A549 (cell line): ENCODE measurements around the gene ZCCHC10. TPM values are rescaled to one million over a fixed set of nuclear protein-coding genes. Genes with fewer than 3 reads are reported as not detected.

Experiments used
- ATAC-seq, 2 experiments: fragments of 200-7000 bp in 1 of 2; fragments of >200 bp in 1 of 2; cut with Nextera tagmentation in 1 of 2; cut with Tn5 transposase in 1 of 2; 3 replicates each; pipeline versions ENCODE4 v1.8.0 to v1.9.1; 2018 to 2020; ENCODE audit warnings: mild to moderate bottlenecking in 1 of 2, moderate library complexity in 1 of 2
- CTCF ChIA-PET: fragments of 300-600 bp; sonication (Branson Sonifier 250); formaldehyde crosslinking; extraction: SDS; loops from one replicate; lab custom pipeline; 2021; ENCODE audit warnings: antibody characterized with exemption, inconsistent platforms; lab: Yijun Ruan, JAX
- POLR2A ChIA-PET: fragments of 350-600 bp; formaldehyde crosslinking; extraction: SDS; loops from one replicate; lab custom pipeline; 2021; ENCODE audit warnings: antibody characterized with exemption, inconsistent platforms; lab: Yijun Ruan, JAX
- DNase-seq, 2 experiments: peaks; one replicate each; pipeline versions ENCODE4 v3.0.0 to v3.0.0-alpha.2; 2011 to 2016; ENCODE audit warnings: low read depth in 1 of 2, low spot score in 1 of 2
- FAIRE-seq: peaks from 2 replicates; lab custom pipeline; 2011; peaks lifted over from hg19 to GRCh38; lab: Jason Lieb, UNC
- H3K27ac ChIP-seq, 2 experiments: fragments of >200 bp; sonication (Bioruptor Twin); formaldehyde crosslinking; 3 replicates each; pipeline ENCODE4 v1.5.1; 2016 to 2017
- H3K4me1 ChIP-seq: fragments of >200 bp; sonication (Bioruptor Twin); formaldehyde crosslinking; 3 replicates; pipeline ENCODE4 v1.6.1; 2016
- H3K4me2 ChIP-seq: fragments of >200 bp; sonication (Bioruptor Twin); formaldehyde crosslinking; 3 replicates; pipeline ENCODE4 v1.6.1; 2016
- H3K4me3 ChIP-seq: fragments of >200 bp; sonication (Bioruptor Twin); formaldehyde crosslinking; 3 replicates; pipeline ENCODE4 v1.5.1; 2016
- H3K9me3 ChIP-seq: fragments of >200 bp; sonication (Bioruptor Twin); formaldehyde crosslinking; 3 replicates; pipeline ENCODE4 v1.6.1; 2016
- CHD2 ChIP-seq: fragments of 150-350 bp; IDR thresholded peaks from 2 replicates; pipeline ENCODE4 v1.6.1; 2014; ENCODE audit warnings: low read length; ENCODE audit not compliant: partially characterized antibody
- EHF ChIP-seq: fragments of 250-450 bp; sonication (Bioruptor Pico); IDR thresholded peaks from 2 replicates; pipeline ENCODE4 v1.5.0; 2020; ENCODE audit warnings: mild to moderate bottlenecking
- EHMT2 ChIP-seq: fragments of 200-600 bp; sonication (generic); IDR thresholded peaks from 2 replicates; pipeline ENCODE4 v1.6.1; 2016; ENCODE audit warnings: antibody characterized with exemption, low read depth, mild to moderate bottlenecking, moderate library complexity
- FOSB ChIP-seq: fragments of 250-450 bp; sonication (Bioruptor Pico); IDR thresholded peaks from 2 replicates; pipeline ENCODE4 v1.5.0; 2020; ENCODE audit warnings: mild to moderate bottlenecking, moderate library complexity
- FOXS1 ChIP-seq: fragments of 250-450 bp; sonication (Bioruptor Pico); IDR thresholded peaks from 2 replicates; pipeline ENCODE4 v1.5.0; 2020; ENCODE audit warnings: mild to moderate bottlenecking, moderate library complexity
- GATA3 ChIP-seq: IDR thresholded peaks from 2 replicates; pipeline ENCODE4 v1.6.1; 2012; ENCODE audit warnings: borderline replicate concordance
- HEYL ChIP-seq: fragments of 250-450 bp; sonication (Bioruptor Pico); IDR thresholded peaks from 2 replicates; pipeline ENCODE4 v1.8.0; 2021; ENCODE audit warnings: mild to moderate bottlenecking, moderate library complexity
- HOXA7 ChIP-seq: fragments of 250-450 bp; sonication (Bioruptor Pico); IDR thresholded peaks from 2 replicates; pipeline ENCODE4 v1.5.0; 2020; ENCODE audit warnings: mild to moderate bottlenecking, moderate library complexity
- HOXB13 ChIP-seq: fragments of 250-450 bp; sonication (Bioruptor Pico); IDR thresholded peaks from 2 replicates; pipeline ENCODE4 v1.5.0; 2020; ENCODE audit warnings: low read depth, mild to moderate bottlenecking, moderate library complexity
- HOXB5 ChIP-seq: fragments of 250-450 bp; sonication (Bioruptor Pico); IDR thresholded peaks from 2 replicates; pipeline ENCODE4 v1.5.0; 2020; ENCODE audit warnings: mild to moderate bottlenecking, moderate library complexity
- JUNB ChIP-seq: fragments of >200 bp; sonication (Bioruptor Twin); formaldehyde crosslinking; IDR thresholded peaks from 2 replicates; pipeline ENCODE4 v1.6.1; 2016
- KDM5A ChIP-seq: fragments of 200-600 bp; sonication (generic); IDR thresholded peaks from 2 replicates; pipeline ENCODE4 v1.6.1; 2016; ENCODE audit warnings: antibody characterized with exemption, mild to moderate bottlenecking
- MYC ChIP-seq: IDR thresholded peaks from 2 replicates; pipeline ENCODE4 v1.6.1; 2012; ENCODE audit warnings: mild to moderate bottlenecking, inconsistent platforms, low read length, improper control_type of control experiment, borderline replicate concordance
- NPAS2 ChIP-seq: fragments of 250-450 bp; sonication (Bioruptor Pico); IDR thresholded peaks from 2 replicates; pipeline ENCODE4 v1.8.0; 2022; ENCODE audit warnings: mild to moderate bottlenecking, moderate library complexity, borderline replicate concordance
- RAD21 ChIP-seq, 2 experiments: fragments of >200 bp in 1 of 2; sonication (Bioruptor Twin) in 1 of 2; formaldehyde crosslinking in 1 of 2; IDR thresholded peaks in 1 of 2; conservative IDR thresholded peaks in 1 of 2; 2 replicates in 1 of 2; 3 replicates in 1 of 2; pipeline ENCODE4 v1.6.1; 2012 to 2018; ENCODE audit warnings: inconsistent platforms in 1 of 2
- RCOR1 ChIP-seq: fragments of 150-350 bp; IDR thresholded peaks from 2 replicates; pipeline ENCODE4 v1.6.1; 2014; ENCODE audit warnings: antibody characterized with exemption, low read length, low read depth
- SMC3 ChIP-seq: fragments of >200 bp; sonication (Bioruptor Twin); formaldehyde crosslinking; IDR thresholded peaks from 3 replicates; pipeline ENCODE4 v1.6.1; 2018; ENCODE audit warnings: inconsistent platforms
- USF2 ChIP-seq: fragments of 450-650 bp; IDR thresholded peaks from 2 replicates; pipeline ENCODE4 v1.6.1; 2014; ENCODE audit warnings: antibody characterized with exemption
- ZC3H11A ChIP-seq: fragments of 450-650 bp; IDR thresholded peaks from 2 replicates; pipeline ENCODE4 v1.6.1; 2014; ENCODE audit warnings: antibody characterized with exemption, mild to moderate bottlenecking
- WGBS: methylation state at CpG from one replicate; pipeline ENCODE4 v1.1.6; 2017; ENCODE audit errors: missing lambda C conversion rate; 5-methylcytosine and 5-hydroxymethylcytosine counted together
- polyA plus RNA-seq, 4 experiments: library from polyadenylated mRNA; depleted of rRNA in 3 of 4; stranded (reverse); fragments of >200 nt; fragmentation: RNase III in 1 of 4; extraction: RNeasy Plus Mini Kit Qiagen cat#74134 plus additional on column Dnase treatment in 1 of 4; gene quantifications; 2 replicates in 3 of 4; 3 replicates in 1 of 4; pipeline ENCODE4 v1.2.3, GENCODE V29; 2011 to 2017
- TF ChIP-seq, protein P1 (sequence below): IDR thresholded peaks from 2 replicates; pipeline ENCODE4 v1.6.1; 2012
- TF ChIP-seq, protein P2 (sequence below): fragments of 250-450 bp; sonication (Bioruptor Pico); IDR thresholded peaks from 2 replicates; pipeline ENCODE4 v1.5.0; 2021; ENCODE audit warnings: mild to moderate bottlenecking, moderate library complexity, borderline replicate concordance
- TF ChIP-seq, protein P3 (sequence below): fragments of >200 bp; sonication (Bioruptor Twin); formaldehyde crosslinking; IDR thresholded peaks from 3 replicates; pipeline ENCODE4 v1.6.1; 2016

The ZCCHC10 gene
- polyA plus RNA-seq, 2 of the 4 experiments (the other 2 are of a cell fraction): 28.3 to 45.7 TPM

DNA sequence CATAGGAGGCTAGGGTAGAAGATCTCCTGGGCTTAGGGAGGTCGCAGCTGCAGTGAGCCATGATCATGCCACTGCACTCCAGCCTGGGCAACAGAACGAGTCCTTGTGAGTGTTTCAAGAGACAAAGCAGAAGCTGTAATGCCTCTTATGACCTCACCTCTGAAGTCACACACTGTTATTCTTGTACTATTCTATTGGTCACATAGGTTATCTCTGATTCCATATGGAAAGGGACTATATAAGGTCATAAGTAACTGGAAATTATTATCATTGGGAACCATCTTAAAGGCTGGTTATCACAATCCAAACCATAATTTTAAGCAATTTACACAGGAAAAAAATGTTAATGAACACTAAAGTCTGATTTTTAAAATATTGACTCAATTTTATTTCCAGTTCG lies 45.1 kb downstream of the ZCCHC10 start:
- POLR2A ChIA-PET: no interaction called here
- WGBS: 52% methylated on average over 3 of the region's 3 CpGs

GRCh38 chr5:132979976-132980375 lies 46.4 kb downstream of the ZCCHC10 start:
- CTCF ChIA-PET: no interaction called here
- FAIRE-seq: no peak
- no peak for ATAC-seq
- TF ChIP-seq HEYL: no peak
- TF ChIP-seq USF2: no peak
- TF ChIP-seq RCOR1: no peak
- Histone ChIP-seq H3K9me3 (peaks cover 18% of the 10 kb centered on the region), H3K4me3 (no peak overlapping the region), H3K4me2 (no peak overlapping the region), H3K4me1 (no peaks in the 10 kb centered on the region), H3K27ac (no peak overlapping the region)
- WGBS: 16% methylated on average over 2 of the region's 2 CpGs
- DNase-seq: no peak
- POLR2A ChIA-PET: no interaction called here

More for the DNA sequence above, 45.1 kb downstream of the ZCCHC10 start:
- Histone ChIP-seq H3K4me1 (no peaks in the 10 kb centered on the region), H3K4me2 (no peak overlapping the region), H3K4me3 (no peak overlapping the region), H3K9me3 (peaks cover 18% of the 10 kb centered on the region), H3K27ac (no peak overlapping the region)
- DNase-seq: no peak
- TF ChIP-seq KDM5A (no peak), RCOR1 (no peak), USF2 (no peak), JUNB (no peak), MYC (no peak), ZC3H11A (no peak), HOXB5 (CRISPR knock-in tag) (no peak), FOXS1 (CRISPR knock-in tag) (no peak)
- TF ChIP-seq, protein P1, sequence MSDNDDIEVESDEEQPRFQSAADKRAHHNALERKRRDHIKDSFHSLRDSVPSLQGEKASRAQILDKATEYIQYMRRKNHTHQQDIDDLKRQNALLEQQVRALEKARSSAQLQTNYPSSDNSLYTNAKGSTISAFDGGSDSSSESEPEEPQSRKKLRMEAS: no peak
- ATAC-seq: no peak
- no peak for FAIRE-seq
- CTCF ChIA-PET: no interaction called here

- no peak overlapping the region for H3K27ac ChIP-seq
- FAIRE-seq: no peak
- H3K4me3 ChIP-seq: no peak overlapping the region
- DNase-seq: no peak
- H3K9me3 ChIP-seq: peaks cover 18% of the 10 kb centered on the region
- no peak for ATAC-seq
- no peak overlapping the region for H3K4me2 ChIP-seq
- CTCF ChIA-PET: no interaction called here
- H3K4me1 ChIP-seq: no peaks in the 10 kb centered on the region
- WGBS: 47% methylated on average over 3 of the region's 3 CpGs
- POLR2A ChIA-PET: no interaction called here
- no peak for TF ChIP-seq SMC3
- TF ChIP-seq, protein P2, sequence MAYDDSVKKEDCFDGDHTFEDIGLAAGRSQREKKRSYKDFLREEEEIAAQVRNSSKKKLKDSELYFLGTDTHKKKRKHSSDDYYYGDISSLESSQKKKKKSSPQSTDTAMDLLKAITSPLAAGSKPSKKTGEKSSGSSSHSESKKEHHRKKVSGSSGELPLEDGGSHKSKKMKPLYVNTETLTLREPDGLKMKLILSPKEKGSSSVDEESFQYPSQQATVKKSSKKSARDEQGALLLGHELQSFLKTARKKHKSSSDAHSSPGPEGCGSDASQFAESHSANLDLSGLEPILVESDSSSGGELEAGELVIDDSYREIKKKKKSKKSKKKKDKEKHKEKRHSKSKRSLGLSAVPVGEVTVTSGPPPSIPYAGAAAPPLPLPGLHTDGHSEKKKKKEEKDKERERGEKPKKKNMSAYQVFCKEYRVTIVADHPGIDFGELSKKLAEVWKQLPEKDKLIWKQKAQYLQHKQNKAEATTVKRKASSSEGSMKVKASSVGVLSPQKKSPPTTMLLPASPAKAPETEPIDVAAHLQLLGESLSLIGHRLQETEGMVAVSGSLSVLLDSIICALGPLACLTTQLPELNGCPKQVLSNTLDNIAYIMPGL (CRISPR knock-in tag): no peak
- TF ChIP-seq MYC: no peak
- no peak for TF ChIP-seq HOXB13 (CRISPR knock-in tag)
Observed at GRCh38 chr5:132979367-132979940, 46.9 kb downstream of the ZCCHC10 start.

GRCh38 chr5:132976852-132977251 lies 49.5 kb downstream of the ZCCHC10 start:
- no peak for FAIRE-seq
- no peak for TF ChIP-seq FOSB (CRISPR knock-in tag)
- no peak for TF ChIP-seq EHMT2
- TF ChIP-seq HEYL: no peak
- TF ChIP-seq HOXA7: no peak
- no peak for TF ChIP-seq GATA3
- TF ChIP-seq RAD21 (conservative IDR thresholded peaks at IDR 0.05 in 1 of 2, IDR thresholded peaks at IDR 0.05 in 1 of 2): no peak
- no peak for TF ChIP-seq CHD2
- TF ChIP-seq, protein P3, sequence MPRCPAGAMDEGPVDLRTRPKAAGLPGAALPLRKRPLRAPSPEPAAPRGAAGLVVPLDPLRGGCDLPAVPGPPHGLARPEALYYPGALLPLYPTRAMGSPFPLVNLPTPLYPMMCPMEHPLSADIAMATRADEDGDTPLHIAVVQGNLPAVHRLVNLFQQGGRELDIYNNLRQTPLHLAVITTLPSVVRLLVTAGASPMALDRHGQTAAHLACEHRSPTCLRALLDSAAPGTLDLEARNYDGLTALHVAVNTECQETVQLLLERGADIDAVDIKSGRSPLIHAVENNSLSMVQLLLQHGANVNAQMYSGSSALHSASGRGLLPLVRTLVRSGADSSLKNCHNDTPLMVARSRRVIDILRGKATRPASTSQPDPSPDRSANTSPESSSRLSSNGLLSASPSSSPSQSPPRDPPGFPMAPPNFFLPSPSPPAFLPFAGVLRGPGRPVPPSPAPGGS: no peak
- no peak for TF ChIP-seq HOXB5 (CRISPR knock-in tag)
- TF ChIP-seq NPAS2 (CRISPR knock-in tag): no peak
- no peak for TF ChIP-seq EHF
- TF ChIP-seq, protein P2 (CRISPR knock-in tag): no peak

More at GRCh38 chr5:132976852-132977251, 49.5 kb downstream of the ZCCHC10 start:
- DNase-seq: no peak
- ATAC-seq: no peak
- 58% methylated on average over 3 of the region's 3 CpGs for WGBS
- Histone ChIP-seq H3K4me3 (no peak overlapping the region), H3K4me1 (no peaks in the 10 kb centered on the region), H3K4me2 (no peak overlapping the region), H3K9me3 (peaks cover 18% of the 10 kb centered on the region), H3K27ac (no peak overlapping the region)
- ChIA-PET POLR2A (interaction anchor here (1.0 kb wide), 1 partner anchor 75 kb away, joined by 3 read pairs; the partner anchor contains the start of gene HSPA4), CTCF (interaction anchor here (0.5 to 1.0 kb wide), 3 partner anchors 17 to 682 kb away, joined by 3 read pairs; no protein-coding TSS in a partner anchor)
